Measurements from ENCODE around the gene PRIMA1. TPM values are rescaled to one million over a fixed set of nuclear protein-coding genes. Genes with fewer than 3 reads are reported as not detected.
"Not testable (repeated sequence)": the region's sequence is repeated elsewhere in the genome, so short reads cannot be mapped to it uniquely, and the experiment has no call there.

The PRIMA1 gene
- total RNA-seq, 4 donors from 2014 or later, result 0.33 to 0.88 (median 0.64) TPM

DNA sequence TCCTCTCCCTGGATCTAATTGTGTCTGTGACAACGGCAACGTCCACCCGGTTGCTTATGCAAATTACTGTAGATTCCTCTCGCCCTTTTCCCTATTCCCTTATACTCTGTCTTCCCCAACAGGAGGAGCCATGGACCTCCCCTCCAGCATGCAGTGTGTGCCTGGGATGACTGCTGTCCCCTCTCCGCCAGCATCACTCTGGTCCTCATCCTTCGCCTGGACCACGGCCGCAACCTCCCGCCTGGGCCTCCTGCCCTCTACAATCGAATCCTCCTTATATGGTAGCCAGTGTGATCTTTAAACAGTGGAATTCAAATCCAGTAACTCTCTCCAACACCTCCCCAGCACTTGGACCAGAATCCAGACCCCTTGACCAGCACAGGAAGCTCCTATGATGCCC is 30.6 kb upstream of the PRIMA1 start:
- DNase-seq, result no peak
- no peak overlapping the region for H3K27ac ChIP-seq
- TF ChIP-seq, protein P1, sequence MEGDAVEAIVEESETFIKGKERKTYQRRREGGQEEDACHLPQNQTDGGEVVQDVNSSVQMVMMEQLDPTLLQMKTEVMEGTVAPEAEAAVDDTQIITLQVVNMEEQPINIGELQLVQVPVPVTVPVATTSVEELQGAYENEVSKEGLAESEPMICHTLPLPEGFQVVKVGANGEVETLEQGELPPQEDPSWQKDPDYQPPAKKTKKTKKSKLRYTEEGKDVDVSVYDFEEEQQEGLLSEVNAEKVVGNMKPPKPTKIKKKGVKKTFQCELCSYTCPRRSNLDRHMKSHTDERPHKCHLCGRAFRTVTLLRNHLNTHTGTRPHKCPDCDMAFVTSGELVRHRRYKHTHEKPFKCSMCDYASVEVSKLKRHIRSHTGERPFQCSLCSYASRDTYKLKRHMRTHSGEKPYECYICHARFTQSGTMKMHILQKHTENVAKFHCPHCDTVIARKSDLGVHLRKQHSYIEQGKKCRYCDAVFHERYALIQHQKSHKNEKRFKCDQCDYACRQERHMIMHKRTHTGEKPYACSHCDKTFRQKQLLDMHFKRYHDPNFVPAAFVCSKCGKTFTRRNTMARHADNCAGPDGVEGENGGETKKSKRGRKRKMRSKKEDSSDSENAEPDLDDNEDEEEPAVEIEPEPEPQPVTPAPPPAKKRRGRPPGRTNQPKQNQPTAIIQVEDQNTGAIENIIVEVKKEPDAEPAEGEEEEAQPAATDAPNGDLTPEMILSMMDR (IDR thresholded peaks at IDR 0.05), result no peak
- TF ChIP-seq POLR2A (IDR thresholded peaks at IDR 0.05), result no peak
- no peaks in the 10 kb centered on the region for H3K36me3 ChIP-seq
- no peaks in the 10 kb centered on the region for H3K9me3 ChIP-seq
- H3K4me1 ChIP-seq, result no peaks in the 10 kb centered on the region
- H3K4me3 ChIP-seq (replicated peaks in 1 of 3), result no peak overlapping the region
- H3K27me3 ChIP-seq, result no peaks in the 10 kb centered on the region
- intact Hi-C loops (cut with DNase I), result no loop called here
- WGBS, 2 donors, result 93 to 94% methylated on average over 10 of the region's 10 CpGs

DNA sequence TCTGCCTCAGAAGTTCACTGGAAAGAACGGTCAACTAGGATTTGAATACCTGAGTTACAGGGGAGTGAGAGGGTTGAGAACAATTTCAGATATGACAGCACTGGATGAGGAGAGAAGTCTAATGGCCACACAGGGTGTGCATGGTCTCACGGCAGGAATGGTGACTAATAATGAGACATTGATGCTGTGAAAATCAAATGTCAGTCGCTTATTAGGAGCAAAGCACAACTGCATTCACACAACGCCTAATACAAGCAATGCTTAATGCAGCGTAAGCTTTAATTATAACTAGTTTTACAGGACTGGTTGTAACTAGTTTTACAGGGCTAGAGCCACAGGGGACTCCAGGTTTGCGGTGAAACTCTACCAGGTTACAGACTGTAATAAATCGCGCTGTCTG is 23.4 kb upstream of the PRIMA1 start:
- no peaks in the 10 kb centered on the region for H3K36me3 ChIP-seq
- H3K4me1 ChIP-seq, result no peaks in the 10 kb centered on the region
- H3K27me3 ChIP-seq, result no peaks in the 10 kb centered on the region
- intact Hi-C loops (cut with DNase I), result no loop called here
- H3K9me3 ChIP-seq, result no peaks in the 10 kb centered on the region
- no peak for DNase-seq
- H3K27ac ChIP-seq, result no peak overlapping the region
- 90 to 93% methylated on average over 8 of the region's 8 CpGs for WGBS, 2 donors
- no peak overlapping the region for H3K4me3 ChIP-seq (replicated peaks in 1 of 3)
- no peak for TF ChIP-seq POLR2A (IDR thresholded peaks at IDR 0.05)
- TF ChIP-seq, protein P1 (IDR thresholded peaks at IDR 0.05), result no peak

DNA sequence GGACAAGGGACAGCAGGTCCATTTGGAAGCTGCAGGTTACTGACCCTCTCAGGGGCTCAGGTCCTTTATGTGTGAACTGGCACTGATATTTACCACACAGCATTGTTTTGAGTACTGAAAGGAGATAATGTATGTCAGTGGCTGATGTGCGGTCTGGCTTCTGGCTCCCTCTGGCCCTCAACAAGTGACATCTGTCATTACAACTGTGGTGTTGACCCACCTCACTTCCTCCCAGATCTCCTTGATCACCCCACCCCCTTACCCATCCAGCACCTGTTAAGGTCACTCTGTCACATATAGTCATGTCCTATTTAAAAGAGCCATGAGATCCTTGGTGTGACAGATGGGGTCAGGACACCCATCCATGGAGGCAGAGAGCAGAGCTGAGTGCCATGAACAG is 22.7 kb upstream of the PRIMA1 start:
- Histone ChIP-seq H3K27ac (no peak overlapping the region), H3K4me1 (no peaks in the 10 kb centered on the region), H3K36me3 (no peaks in the 10 kb centered on the region), H3K27me3 (no peaks in the 10 kb centered on the region), H3K4me3 (replicated peaks in 1 of 3) (no peak overlapping the region), H3K9me3 (no peaks in the 10 kb centered on the region)
- no peak for DNase-seq
- TF ChIP-seq, protein P1 (IDR thresholded peaks at IDR 0.05), result no peak
- TF ChIP-seq POLR2A (IDR thresholded peaks at IDR 0.05), result no peak
- intact Hi-C loops (cut with DNase I), result no loop called here
- WGBS, 2 donors, result 91 to 93% methylated on average over 1 of the region's 1 CpG

DNA sequence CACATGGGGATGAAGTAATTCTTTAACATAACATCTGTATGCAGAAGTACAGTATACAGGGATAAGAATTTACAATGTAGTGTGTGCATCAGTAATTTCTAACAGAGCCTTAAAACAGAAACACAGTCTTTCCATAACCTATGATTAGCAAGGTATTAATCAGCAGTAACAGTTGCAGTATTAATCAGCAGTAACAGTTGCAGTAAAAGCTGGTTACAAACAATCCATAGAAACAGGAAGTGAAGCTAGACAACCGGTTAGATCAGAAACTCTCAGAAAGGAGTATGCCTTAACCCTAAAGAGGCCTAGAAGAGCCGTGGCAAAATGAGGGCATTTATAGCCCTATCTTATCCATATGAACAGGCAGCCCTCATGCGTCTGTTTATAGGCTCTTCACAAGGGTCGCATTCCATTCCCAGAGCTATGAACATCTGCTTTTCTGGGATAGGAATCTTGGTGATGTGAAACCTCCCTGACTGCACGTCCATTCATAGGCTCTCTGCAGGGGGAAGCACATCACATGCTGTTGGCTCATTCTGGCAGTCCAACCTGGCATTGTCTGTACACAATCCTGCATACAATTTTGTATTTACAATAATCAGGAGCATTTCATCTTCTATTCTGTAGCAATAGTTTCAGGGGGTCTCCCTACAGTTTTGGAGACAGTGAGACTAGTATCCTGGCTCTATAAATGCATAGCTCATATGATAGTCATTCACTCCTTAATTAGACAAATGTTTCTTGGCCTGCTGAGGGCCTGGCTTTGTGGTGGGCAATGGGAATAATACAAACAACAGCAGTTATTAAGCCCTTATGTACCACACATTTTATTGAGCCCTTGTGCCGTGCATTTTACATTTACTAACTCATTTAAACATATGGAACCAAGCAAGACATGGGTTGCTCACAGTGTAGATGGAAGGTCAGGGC is 21.5 kb upstream of the PRIMA1 start:
- 73 to 76% methylated on average over 6 of the region's 6 CpGs for WGBS, 2 donors
- H3K27ac ChIP-seq; H3K36me3 ChIP-seq; H3K4me1 ChIP-seq; intact Hi-C loops (cut with DNase I); DNase-seq; H3K9me3 ChIP-seq; H3K4me3 ChIP-seq (replicated peaks in 1 of 3); H3K27me3 ChIP-seq: not testable (repeated sequence)

DNA sequence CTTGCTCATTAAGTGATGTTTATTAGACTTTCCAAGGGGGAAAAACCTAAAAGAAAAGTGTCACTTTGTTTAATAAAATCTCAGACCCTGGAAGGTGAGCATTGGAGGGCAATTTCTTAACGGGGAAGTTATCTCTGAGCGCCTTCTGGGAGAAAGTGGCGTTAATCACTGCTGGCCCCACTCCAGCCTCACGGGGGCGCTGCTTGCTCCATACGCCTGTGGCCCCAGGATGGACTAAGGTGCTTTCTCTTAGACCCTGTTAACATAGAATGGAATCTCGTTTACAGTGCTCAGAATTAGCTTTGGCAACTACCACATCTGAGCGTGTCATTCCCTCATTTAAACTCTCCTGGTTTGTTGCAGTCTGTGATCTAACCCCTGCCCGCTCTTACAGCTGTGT is 16.4 kb upstream of the PRIMA1 start:
- TF ChIP-seq POLR2A (IDR thresholded peaks at IDR 0.05), result no peak
- TF ChIP-seq, protein P1 (IDR thresholded peaks at IDR 0.05), result no peak
- Histone ChIP-seq H3K27me3 (no peaks in the 10 kb centered on the region), H3K36me3 (no peaks in the 10 kb centered on the region), H3K4me1 (no peaks in the 10 kb centered on the region), H3K9me3 (no peaks in the 10 kb centered on the region), H3K4me3 (replicated peaks in 1 of 3) (no peak overlapping the region), H3K27ac (no peak overlapping the region)
- WGBS, 2 donors, result 55 to 63% methylated on average over 9 of the region's 9 CpGs
- DNase-seq, result no peak
- intact Hi-C loops (cut with DNase I), result no loop called here

Data from thyroid gland (tissue), 4 donors.